Neuronal stem cell (in vitro differentiated cells): ENCODE data around the gene ZNF2.
A peak's percentile ranks its signal among the peaks of the same experiment; 100 is the strongest.

Source experiments
- DNase-seq: peaks from one replicate; pipeline ENCODE4 v3.0.0-alpha.2; 2013; ENCODE audit warnings: low spot score
- H2AFZ ChIP-seq: one replicate; pipeline ENCODE4 v1.6.1; 2013; ENCODE audit warnings: mild to moderate bottlenecking, low read length, inconsistent platforms
- H2AK5ac ChIP-seq: 2 replicates; pipeline ENCODE4 v1.6.1; 2013; ENCODE audit warnings: low read depth, mild to moderate bottlenecking, inconsistent platforms, low read length, moderate library complexity, mixed read lengths
- H2BK120ac ChIP-seq: 2 replicates; pipeline ENCODE4 v1.6.1; 2013; ENCODE audit warnings: low read depth, mild to moderate bottlenecking, inconsistent platforms, low read length, moderate library complexity, mixed read lengths
- H2BK12ac ChIP-seq: one replicate; pipeline ENCODE4 v1.6.1; 2013; ENCODE audit warnings: low read length, inconsistent platforms
- H2BK15ac ChIP-seq: 2 replicates; pipeline ENCODE4 v1.6.1; 2013; ENCODE audit warnings: mild to moderate bottlenecking, low read length, inconsistent platforms, mixed read lengths
- H2BK5ac ChIP-seq: one replicate; pipeline ENCODE4 v1.6.1; 2013; ENCODE audit warnings: inconsistent platforms, mild to moderate bottlenecking, low read length, moderate library complexity
- H3K14ac ChIP-seq: one replicate; pipeline ENCODE4 v1.6.1; 2013; ENCODE audit warnings: low read length, inconsistent platforms
- H3K18ac ChIP-seq: 2 replicates; pipeline ENCODE4 v1.6.1; 2013; ENCODE audit warnings: low read length, inconsistent platforms
- H3K23ac ChIP-seq: 2 replicates; pipeline ENCODE4 v1.6.1; 2013; ENCODE audit warnings: low read depth, mild to moderate bottlenecking, mixed read lengths, low read length, inconsistent platforms; ENCODE audit not compliant: poor library complexity
- H3K27ac ChIP-seq: replicated peaks from 3 replicates; pipeline ENCODE4 v1.5.1; 2013; ENCODE audit warnings: low read length, inconsistent platforms
- H3K27me3 ChIP-seq, 3 experiments: 2 replicates each; pipeline ENCODE4 v1.6.1; 2013; ENCODE audit warnings: low read length in 3 of 3, mild to moderate bottlenecking in 2 of 3, inconsistent platforms in 1 of 3, low read depth in 1 of 3, mixed read lengths in 1 of 3, moderate library complexity in 1 of 3; ENCODE audit not compliant: control insufficient read depth in 3 of 3, insufficient read depth in 3 of 3
- H3K36me3 ChIP-seq, 2 donors: replicated peaks in 1 of 2; 2 replicates each; pipeline ENCODE4 v1.6.1; 2013; ENCODE audit warnings: low read length in 2 of 2; ENCODE audit not compliant: control insufficient read depth in 2 of 2, insufficient read depth in 2 of 2
- H3K4ac ChIP-seq: 2 replicates; pipeline ENCODE4 v1.6.1; 2013; ENCODE audit warnings: inconsistent platforms, mild to moderate bottlenecking, low read length, moderate library complexity
- H3K4me1 ChIP-seq, 2 donors: 1 replicate in 1 of 2; 2 replicates in 1 of 2; pipeline ENCODE4 v1.6.1; 2013; ENCODE audit warnings: low read length in 2 of 2, low read depth in 1 of 2; ENCODE audit not compliant: control insufficient read depth in 2 of 2, insufficient read depth in 1 of 2
- H3K4me2 ChIP-seq: one replicate; pipeline ENCODE4 v1.6.1; 2013; ENCODE audit warnings: mild to moderate bottlenecking, low read length, inconsistent platforms; ENCODE audit not compliant: insufficient read depth, poor library complexity, severe bottlenecking
- H3K4me3 ChIP-seq, 2 donors: 2 replicates each; pipeline ENCODE4 v1.5.1; 2013; ENCODE audit warnings: low read length in 2 of 2, mild to moderate bottlenecking in 2 of 2, inconsistent platforms in 1 of 2, moderate library complexity in 1 of 2
- H3K79me1 ChIP-seq: one replicate; pipeline ENCODE4 v1.6.1; 2013; ENCODE audit warnings: low read depth, mild to moderate bottlenecking, inconsistent platforms, low read length, moderate library complexity
- H3K9ac ChIP-seq: one replicate; pipeline ENCODE4 v1.6.1; 2013; ENCODE audit warnings: mild to moderate bottlenecking, low read depth, low read length, inconsistent platforms; ENCODE audit not compliant: poor library complexity
- H3K9me3 ChIP-seq, 2 donors: replicated peaks in 1 of 2; 2 replicates each; pipeline versions ENCODE3 to v1.6.1; 2013; ENCODE audit warnings: low read length in 2 of 2, mild to moderate bottlenecking in 2 of 2, inconsistent platforms in 1 of 2, low read depth in 1 of 2, mixed read lengths in 1 of 2, moderate library complexity in 1 of 2; ENCODE audit not compliant: control insufficient read depth in 2 of 2, insufficient read depth in 1 of 2
- H4K8ac ChIP-seq: one replicate; pipeline ENCODE4 v1.6.1; 2013; ENCODE audit warnings: low read depth, mild to moderate bottlenecking, inconsistent platforms, low read length, moderate library complexity
- H4K91ac ChIP-seq: one replicate; pipeline ENCODE4 v1.6.1; 2013; ENCODE audit warnings: low read length, low read depth, mild to moderate bottlenecking, inconsistent platforms; ENCODE audit not compliant: poor library complexity
- WGBS, 2 donors: extraction: QIAGEN DNeasy Blood & Tissue Kit; methylation state at CpG; one replicate each; pipeline ENCODE4 v1.1.7; 2013; ENCODE audit warnings: missing lambda C conversion rate in 2 of 2, mixed read lengths in 1 of 2; ENCODE audit not compliant: insufficient read length in 2 of 2, insufficient replicate concordance in 1 of 2; ENCODE audit errors: extremely low coverage in 2 of 2; 5-methylcytosine and 5-hydroxymethylcytosine counted together

The ZNF2 gene

GRCh38 chr2:95208106-95208505 lies 42.5 kb downstream of the ZNF2 start:
- DNase-seq: no peak
- Histone ChIP-seq H3K4me1 (peaks cover 0 to 3% of the 10 kb centered on the region in 2 donors), H3K23ac (no peak overlapping the region), H2BK5ac (no peak overlapping the region), H3K4ac (no peak overlapping the region), H3K18ac (no peak overlapping the region), H4K8ac (no peak overlapping the region), H3K4me2 (peak overlapping the region; percentile 69), H2BK15ac (no peak overlapping the region), H2AFZ (peak overlapping the region; percentile 97), H3K14ac (no peak overlapping the region), H3K9me3 (peaks cover 24 to 59% of the 10 kb centered on the region in 2 donors), H3K9ac (no peak overlapping the region), H3K79me1 (no peaks in the 10 kb centered on the region), H4K91ac (no peak overlapping the region), H3K36me3 (peaks cover 20 to 45% of the 10 kb centered on the region in 2 donors), H2BK12ac (no peak overlapping the region), H3K4me3 (peak overlapping the region; percentile 59 to 79), H2AK5ac (no peak overlapping the region), H2BK120ac (no peak overlapping the region), H3K27me3 (peaks cover 0 to 5% (median 0%) of the 10 kb centered on the region in 3 experiments), H3K27ac (no peak overlapping the region)
- WGBS, 2 donors: no CpG with 5 or more reads among the region's 6 CpGs

- H3K4ac ChIP-seq: no peak overlapping the region
- H3K23ac ChIP-seq: no peak overlapping the region
- H3K4me3 ChIP-seq: no peak overlapping the region
- DNase-seq: no peak
- H2AK5ac ChIP-seq: no peak overlapping the region
- H3K9ac ChIP-seq: no peak overlapping the region
- no peaks in the 10 kb centered on the region for H3K4me1 ChIP-seq
- H3K18ac ChIP-seq: no peak overlapping the region
- no peak overlapping the region for H4K91ac ChIP-seq
- WGBS, 2 donors: no CpG with 5 or more reads among the region's 6 CpGs
- peaks cover 40 to 91% of the 10 kb centered on the region in 2 donors for H3K36me3 ChIP-seq
- H3K14ac ChIP-seq: no peak overlapping the region
- no peak overlapping the region for H2BK12ac ChIP-seq
- no peak overlapping the region for H3K4me2 ChIP-seq
- H2BK120ac ChIP-seq: no peak overlapping the region
- no peaks in the 10 kb centered on the region for H3K27me3 ChIP-seq
- H3K9me3 ChIP-seq: peaks cover 58 to 98% of the 10 kb centered on the region in 2 donors
- no peak overlapping the region for H4K8ac ChIP-seq
- no peak overlapping the region for H2BK5ac ChIP-seq
- H3K27ac ChIP-seq: no peak overlapping the region
- no peak overlapping the region for H2AFZ ChIP-seq
- peaks cover 2% of the 10 kb centered on the region for H3K79me1 ChIP-seq
- H2BK15ac ChIP-seq: no peak overlapping the region
These were observed 49.5 kb downstream of the ZNF2 start for GRCh38 chr2:95215018-95215612.

DNA sequence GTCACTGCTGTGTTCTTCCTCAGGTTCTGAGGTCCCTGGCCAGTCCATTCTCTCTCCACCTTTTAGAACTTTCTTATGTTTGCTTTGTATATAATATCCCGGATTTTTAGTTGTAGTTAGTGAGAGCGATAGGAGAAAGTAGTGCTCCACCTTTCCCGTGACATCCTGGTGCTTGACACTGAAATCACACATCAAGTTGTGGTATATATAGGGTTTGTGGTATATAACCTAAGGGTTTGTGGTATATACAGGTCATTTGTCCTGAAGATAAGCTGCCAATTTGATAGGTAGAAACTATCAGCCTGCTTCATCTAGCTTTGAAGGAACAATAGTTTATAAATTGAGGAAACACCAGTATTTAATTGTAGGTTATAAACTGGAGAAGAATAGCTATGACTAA lies 54.8 kb downstream of the ZNF2 start:
- H3K4ac ChIP-seq: no peak overlapping the region
- no peak for DNase-seq
- no peak overlapping the region for H3K18ac ChIP-seq
- H2AK5ac ChIP-seq: no peak overlapping the region
- no peak overlapping the region for H2BK5ac ChIP-seq
- H2BK15ac ChIP-seq: no peak overlapping the region
- H3K9me3 ChIP-seq: peaks cover 41 to 91% of the 10 kb centered on the region in 2 donors
- no peak overlapping the region for H3K4me3 ChIP-seq
- no peak overlapping the region for H3K23ac ChIP-seq
- peaks cover 13 to 37% of the 10 kb centered on the region in 2 donors for H3K36me3 ChIP-seq
- no peaks in the 10 kb centered on the region for H3K4me1 ChIP-seq
- H4K8ac ChIP-seq: no peak overlapping the region
- no peak overlapping the region for H2BK120ac ChIP-seq
- WGBS, 2 donors: no CpG with 5 or more reads among the region's 3 CpGs
- no peak overlapping the region for H4K91ac ChIP-seq
- H2BK12ac ChIP-seq: no peak overlapping the region
- peaks cover 2% of the 10 kb centered on the region for H3K79me1 ChIP-seq
- H3K27me3 ChIP-seq: no peaks in the 10 kb centered on the region
- no peak overlapping the region for H3K9ac ChIP-seq
- H2AFZ ChIP-seq: no peak overlapping the region
- no peak overlapping the region for H3K27ac ChIP-seq
- no peak overlapping the region for H3K14ac ChIP-seq
- H3K4me2 ChIP-seq: no peak overlapping the region

GRCh38 chr2:95225658-95226057 lies 60.0 kb downstream of the ZNF2 start:
- Histone ChIP-seq H3K9ac (no peak overlapping the region), H4K8ac (no peak overlapping the region), H3K9me3 (peaks cover 16 to 47% of the 10 kb centered on the region in 2 donors), H2BK120ac (no peak overlapping the region), H3K4me2 (no peak overlapping the region), H3K4me1 (no peaks in the 10 kb centered on the region), H3K4ac (no peak overlapping the region), H3K18ac (no peak overlapping the region), H3K14ac (no peak overlapping the region), H4K91ac (no peak overlapping the region), H2BK15ac (no peak overlapping the region), H3K27me3 (no peaks in the 10 kb centered on the region), H2AFZ (no peak overlapping the region), H3K4me3 (no peak overlapping the region), H3K23ac (no peak overlapping the region), H2BK5ac (no peak overlapping the region), H3K79me1 (no peaks in the 10 kb centered on the region), H2BK12ac (no peak overlapping the region), H3K36me3 (peaks cover 0 to 2% of the 10 kb centered on the region in 2 donors), H2AK5ac (no peak overlapping the region), H3K27ac (no peak overlapping the region)
- no peak for DNase-seq
